HG03045 (cell line): ENCODE results near the gene GAGE12D.
"Not testable (repeated sequence)": the region's sequence is repeated elsewhere in the genome, so short reads cannot be mapped to it uniquely, and the experiment has no call there.

Source experiments
- ATAC-seq: cut with Tn5 transposase; IDR thresholded peaks from one replicate; pipeline ENCODE4 v1.9.1; 2021; ENCODE audit warnings: mild to moderate bottlenecking, moderate library complexity; ENCODE audit not compliant: unreplicated experiment

Gene GAGE12D

GRCh38 chrX:49541433-49541832 is at the start of gene GAGE12D:
Gene GAGE12D, plus strand, starts transcription at chrX:49541733. Its CDS starts 1,155 bp downstream, at chrX:49542888.
- not testable (repeated sequence) for ATAC-seq

DNA sequence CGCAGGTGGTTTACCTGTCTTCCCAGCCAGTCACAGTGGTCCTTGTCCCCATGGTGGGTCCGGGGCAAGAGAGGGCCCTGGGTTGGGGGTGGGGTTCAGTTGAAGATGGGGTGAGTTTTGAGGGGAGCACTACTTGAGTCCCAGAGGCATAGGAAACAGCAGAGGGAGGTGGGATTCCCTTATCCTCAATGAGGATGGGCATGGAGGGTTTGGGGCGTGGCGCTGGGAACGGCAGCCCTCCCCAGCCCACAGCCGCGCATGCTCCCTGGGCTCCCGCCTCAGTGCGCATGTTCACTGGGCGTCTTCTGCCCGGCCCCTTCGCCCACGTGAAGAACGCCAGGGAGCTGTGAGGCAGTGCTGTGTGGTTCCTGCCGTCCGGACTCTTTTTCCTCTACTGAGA is 9.7 kb upstream of the GAGE12D start, which contains the start of gene GAGE12C:
TSS of gene GAGE12C (plus strand) at position 301 of the 400 bp plus-strand sequence. CDS start 1,155 bp downstream, outside the sequence.
- not testable (repeated sequence) for ATAC-seq

GRCh38 chrX:49550989-49551388 is 9.5 kb downstream of the GAGE12D start, which contains the start of gene GAGE12E:
Gene GAGE12E, plus strand, starts transcription at chrX:49551289. Its CDS starts 1,155 bp downstream, at chrX:49552444.
- not testable (repeated sequence) for ATAC-seq

DNA sequence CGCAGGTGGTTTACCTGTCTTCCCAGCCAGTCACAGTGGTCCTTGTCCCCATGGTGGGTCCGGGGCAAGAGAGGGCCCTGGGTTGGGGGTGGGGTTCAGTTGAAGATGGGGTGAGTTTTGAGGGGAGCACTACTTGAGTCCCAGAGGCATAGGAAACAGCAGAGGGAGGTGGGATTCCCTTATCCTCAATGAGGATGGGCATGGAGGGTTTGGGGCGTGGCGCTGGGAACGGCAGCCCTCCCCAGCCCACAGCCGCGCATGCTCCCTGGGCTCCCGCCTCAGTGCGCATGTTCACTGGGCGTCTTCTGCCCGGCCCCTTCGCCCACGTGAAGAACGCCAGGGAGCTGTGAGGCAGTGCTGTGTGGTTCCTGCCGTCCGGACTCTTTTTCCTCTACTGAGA is 19.0 kb downstream of the GAGE12D start, which contains the start of gene GAGE12F:
TSS of gene GAGE12F (plus strand) at position 301 of the 400 bp plus-strand sequence. CDS start 1,155 bp downstream, outside the sequence.
- ATAC-seq, result not testable (repeated sequence)

DNA sequence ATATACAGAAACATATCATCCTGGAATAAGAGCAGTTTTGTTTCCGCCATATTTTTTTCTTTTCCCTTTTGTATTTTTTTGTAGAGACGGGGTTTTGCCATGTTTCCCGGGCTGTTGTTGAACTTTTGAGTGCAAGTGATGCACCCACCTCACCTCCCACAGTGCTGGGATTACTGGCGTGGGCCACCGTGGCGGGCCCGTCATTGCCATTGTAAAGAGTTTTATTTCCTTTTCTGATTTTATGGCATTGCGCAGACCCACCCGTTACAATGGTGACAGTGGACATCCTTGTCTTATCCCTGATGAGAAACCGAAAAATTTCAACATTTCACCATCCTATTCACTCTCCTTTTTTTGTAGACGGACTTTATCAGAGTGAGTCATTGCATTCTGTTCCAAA is 27.2 kb downstream of the GAGE12D start:
- not testable (repeated sequence) for ATAC-seq

- not testable (repeated sequence) for ATAC-seq
These were observed 27.6 kb downstream of the GAGE12D start for GRCh38 chrX:49569152-49569551.

DNA sequence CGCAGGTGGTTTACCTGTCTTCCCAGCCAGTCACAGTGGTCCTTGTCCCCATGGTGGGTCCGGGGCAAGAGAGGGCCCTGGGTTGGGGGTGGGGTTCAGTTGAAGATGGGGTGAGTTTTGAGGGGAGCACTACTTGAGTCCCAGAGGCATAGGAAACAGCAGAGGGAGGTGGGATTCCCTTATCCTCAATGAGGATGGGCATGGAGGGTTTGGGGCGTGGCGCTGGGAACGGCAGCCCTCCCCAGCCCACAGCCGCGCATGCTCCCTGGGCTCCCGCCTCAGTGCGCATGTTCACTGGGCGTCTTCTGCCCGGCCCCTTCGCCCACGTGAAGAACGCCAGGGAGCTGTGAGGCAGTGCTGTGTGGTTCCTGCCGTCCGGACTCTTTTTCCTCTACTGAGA is 28.6 kb downstream of the GAGE12D start, which contains the start of gene GAGE12G:
TSS of gene GAGE12G (plus strand) at position 301 of the 400 bp plus-strand sequence. CDS start 1,155 bp downstream, outside the sequence.
- not testable (repeated sequence) for ATAC-seq

- ATAC-seq, result not testable (repeated sequence)
These were observed 38.1 kb downstream of the GAGE12D start, which contains the start of gene GAGE12H for GRCh38 chrX:49579649-49580048. Gene GAGE12H, plus strand, starts transcription at chrX:49579949. Its CDS starts 1,155 bp downstream, at chrX:49581104.

- not testable (repeated sequence) for ATAC-seq
These were observed 47.7 kb downstream of the GAGE12D start, which contains the start of gene GAGE2A for GRCh38 chrX:49589196-49589595. Gene GAGE2A, plus strand, starts transcription at chrX:49589496. Its CDS starts 1,155 bp downstream, at chrX:49590651.

- ATAC-seq, result not testable (repeated sequence)
These were observed 48.4 kb downstream of the GAGE12D start for GRCh38 chrX:49589769-49590478.

- not testable (repeated sequence) for ATAC-seq
These were observed 49.0 kb downstream of the GAGE12D start for GRCh38 chrX:49590488-49590887.
